GM18870 (cell line): ENCODE measurements around the gene KPRP.

Experiments
- ATAC-seq: cut with Tn5 transposase; IDR thresholded peaks from one replicate; pipeline ENCODE4 v1.9.1; 2021; ENCODE audit warnings: moderate library complexity; ENCODE audit not compliant: unreplicated experiment

Gene KPRP

GRCh38 chr1:152757747-152758146 is at the start of gene KPRP:
Gene KPRP, plus strand, starts transcription at chr1:152758025. Its CDS starts 1,564 bp downstream, at chr1:152759589.
- no peak for ATAC-seq

GRCh38 chr1:152718238-152718637 is 39.6 kb upstream of the KPRP start:
- ATAC-seq, result no peak

GRCh38 chr1:152725261-152725660 is 32.6 kb upstream of the KPRP start:
- no peak for ATAC-seq

GRCh38 chr1:152728986-152729385 is 28.8 kb upstream of the KPRP start:
- ATAC-seq, result no peak

GRCh38 chr1:152735648-152736047 is 22.2 kb upstream of the KPRP start:
- ATAC-seq, result no peak

GRCh38 chr1:152737997-152738396 is 19.8 kb upstream of the KPRP start:
- ATAC-seq, result no peak

GRCh38 chr1:152739841-152740240 is 18.0 kb upstream of the KPRP start:
- ATAC-seq, result no peak

GRCh38 chr1:152741656-152742055 is 16.2 kb upstream of the KPRP start:
- no peak for ATAC-seq

- no peak for ATAC-seq
Measured at GRCh38 chr1:152743371-152744145, 14.3 kb upstream of the KPRP start.

GRCh38 chr1:152745289-152745704 is 12.5 kb upstream of the KPRP start:
- no peak for ATAC-seq

GRCh38 chr1:152745765-152746444 is 11.9 kb upstream of the KPRP start:
- ATAC-seq, result no peak

GRCh38 chr1:152747831-152748230 is 10.0 kb upstream of the KPRP start:
- no peak for ATAC-seq

- ATAC-seq, result no peak
Measured at GRCh38 chr1:152752225-152752624, 5.6 kb upstream of the KPRP start.

- ATAC-seq, result no peak
Measured at GRCh38 chr1:152753586-152753985, 4.2 kb upstream of the KPRP start.

GRCh38 chr1:152756872-152757271 is 953 bp upstream of the KPRP start:
- no peak for ATAC-seq

- ATAC-seq, result no peak
Measured at GRCh38 chr1:152758636-152759035, 811 bp downstream of the KPRP start.

GRCh38 chr1:152759453-152760173 is 1.8 kb downstream of the KPRP start:
- no peak for ATAC-seq

GRCh38 chr1:152760551-152761190 is 2.8 kb downstream of the KPRP start:
- no peak for ATAC-seq

GRCh38 chr1:152761609-152762213 is 3.9 kb downstream of the KPRP start:
- ATAC-seq, result no peak

- no peak for ATAC-seq
Measured at GRCh38 chr1:152768847-152769533, 11.2 kb downstream of the KPRP start.
